RWPE1 (cell line): Measurements from ENCODE around the gene PRICKLE2.

Experiments used
- CTCF ChIA-PET: fragments of 350-600 bp; sonication (Branson Sonifier 250); formaldehyde crosslinking; extraction: SDS; loops from one replicate; lab custom pipeline; 2021; lab: Yijun Ruan, JAX
- POLR2A ChIA-PET: fragments of 400-600 bp; formaldehyde crosslinking; extraction: SDS; loops from one replicate; lab custom pipeline; 2020; ENCODE audit warnings: antibody characterized with exemption; ENCODE audit not compliant: low non-redundant PET; lab: Yijun Ruan, JAX
- DNase-seq: peaks from one replicate; pipeline ENCODE4 v3.0.0; 2012; ENCODE audit warnings: low spot score
- H3K27ac ChIP-seq: fragments of 450-650 bp; 2 replicates; pipeline ENCODE4 v1.5.1; 2017
- CTCF ChIP-seq: fragments of 450-650 bp; conservative IDR thresholded peaks from 2 replicates; pipeline ENCODE4 v1.5.1; 2017; ENCODE audit warnings: low read depth, mild to moderate bottlenecking

Gene PRICKLE2

DNA sequence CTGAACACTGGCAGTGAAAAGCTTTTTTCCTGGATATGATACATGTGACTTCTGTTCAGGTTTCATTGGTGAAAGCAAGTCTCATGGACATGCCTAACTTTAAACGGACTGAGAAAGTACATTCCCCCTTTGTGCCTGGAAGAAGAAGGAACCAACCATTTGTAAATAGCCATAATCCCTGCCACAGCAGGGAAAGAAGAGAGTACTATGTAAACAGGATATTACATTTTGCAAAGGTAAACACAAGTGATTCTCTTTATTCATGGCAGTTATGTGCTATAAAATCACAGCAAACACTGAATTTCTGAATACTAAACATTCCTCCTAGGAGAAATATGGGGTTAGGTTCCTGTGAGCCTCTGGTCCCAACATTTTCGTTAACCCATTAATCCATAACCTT, 46.8 kb downstream of the PRICKLE2 start:
- no peak for DNase-seq
- CTCF ChIA-PET, result no interaction called here
- TF ChIP-seq CTCF, result no peak
- POLR2A ChIA-PET, result no interaction called here
- no peak overlapping the region for H3K27ac ChIP-seq

DNA sequence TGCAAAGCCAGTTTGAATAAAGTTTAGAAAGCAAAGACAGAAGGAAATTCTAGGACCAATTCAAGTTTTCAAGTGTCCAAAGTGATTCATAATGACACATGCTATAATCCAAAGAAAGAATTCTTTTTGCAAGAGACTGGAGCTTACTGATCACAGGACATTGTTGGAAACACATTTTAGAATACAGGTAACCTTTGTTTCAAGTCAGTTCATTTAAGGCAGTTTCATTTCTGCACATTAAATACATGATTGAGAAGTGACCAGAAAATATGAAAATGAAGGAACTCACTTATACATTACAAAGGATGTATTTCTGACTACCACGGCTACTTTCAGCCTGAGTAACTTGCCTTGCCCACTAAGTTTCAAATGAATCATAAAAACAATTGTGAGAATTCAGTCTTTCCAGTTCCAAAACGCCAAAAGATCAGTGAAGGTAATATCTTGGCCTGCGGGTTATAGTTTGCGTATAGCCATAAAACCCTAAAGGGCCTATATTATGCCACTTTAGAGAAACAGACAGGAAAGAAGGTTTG, 48.7 kb downstream of the PRICKLE2 start:
- peak overlapping the region; percentile 80 for H3K27ac ChIP-seq
- TF ChIP-seq CTCF, result no peak
- ChIA-PET POLR2A (no interaction called here), CTCF (no interaction called here)
- DNase-seq, result peak; percentile 28

DNA sequence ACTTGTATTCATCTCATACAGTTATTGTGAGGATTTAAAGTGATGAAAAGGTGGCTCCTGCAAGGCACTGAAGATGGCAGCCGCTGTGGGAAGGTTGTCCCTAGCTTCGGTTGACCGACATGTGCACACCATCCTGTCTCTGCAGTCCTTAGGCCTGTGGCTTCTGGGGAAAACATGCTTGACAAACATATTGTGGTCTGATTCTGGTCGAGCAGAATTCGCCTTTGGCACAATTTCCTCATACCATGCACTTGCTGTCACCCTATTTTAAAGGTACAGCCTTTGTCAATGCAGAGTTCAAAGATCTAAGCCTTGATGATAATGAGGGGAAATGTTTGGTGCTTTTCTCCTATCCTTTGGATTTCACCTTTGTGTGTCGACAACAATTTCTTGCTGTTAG, 50.9 kb downstream of the PRICKLE2 start:
- CTCF ChIA-PET, result no interaction called here
- TF ChIP-seq CTCF, result no peak
- POLR2A ChIA-PET, result no interaction called here
- H3K27ac ChIP-seq, result no peak overlapping the region
- no peak for DNase-seq

DNA sequence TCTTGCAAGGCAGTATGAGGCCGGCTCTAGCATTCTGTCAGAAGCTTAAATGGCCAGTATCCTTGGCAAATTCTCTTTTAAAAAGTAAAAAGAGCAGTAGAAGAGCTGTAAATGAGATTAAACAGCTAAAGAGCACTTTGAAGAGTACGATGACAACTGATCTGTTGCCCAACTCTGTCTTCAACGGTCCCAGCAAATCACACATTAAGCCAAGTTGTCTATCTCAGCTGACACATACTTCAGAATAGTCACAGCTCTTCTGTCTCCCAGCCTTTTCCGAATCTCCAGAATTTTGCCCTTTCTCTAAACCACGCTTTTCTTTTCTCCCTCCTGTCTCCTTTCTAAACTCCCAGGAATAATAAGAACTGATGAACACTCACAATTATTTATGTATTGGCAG, 51.7 kb downstream of the PRICKLE2 start:
- POLR2A ChIA-PET, result no interaction called here
- DNase-seq, result no peak
- H3K27ac ChIP-seq, result no peak overlapping the region
- CTCF ChIA-PET, result no interaction called here
- TF ChIP-seq CTCF, result no peak

- no peak for DNase-seq
- POLR2A ChIA-PET, result no interaction called here
Measured at GRCh38 chr3:64170270-64170669, 55.0 kb downstream of the PRICKLE2 start.

DNA sequence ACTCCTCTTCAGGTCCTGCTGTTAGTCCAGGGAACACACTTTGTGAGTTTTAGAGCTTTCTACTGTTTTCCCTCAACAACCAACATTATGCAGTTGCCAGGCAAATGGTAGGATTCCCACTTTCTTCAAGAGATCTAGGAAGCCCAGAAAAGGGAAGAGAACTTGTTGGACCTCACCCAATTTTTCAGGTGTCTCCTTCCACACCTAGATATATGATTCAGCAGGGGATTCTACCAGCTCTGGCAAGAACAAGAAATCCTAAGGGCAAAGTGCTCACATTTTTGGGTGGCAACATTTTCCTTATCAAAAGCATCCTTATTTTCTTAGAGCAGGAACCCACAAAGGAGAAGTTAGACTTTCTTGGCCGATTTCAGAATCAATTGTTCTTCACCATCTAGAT, 57.4 kb downstream of the PRICKLE2 start:
- no peak for TF ChIP-seq CTCF
- CTCF ChIA-PET, result interaction anchor here (0.8 to 0.9 kb wide), 2 partner anchors 137 to 145 kb away, joined by 3 to 4 read pairs; no protein-coding TSS in a partner anchor

More at GRCh38 chr3:64170270-64170669, 55.0 kb downstream of the PRICKLE2 start:
- H3K27ac ChIP-seq, result no peak overlapping the region
- TF ChIP-seq CTCF, result no peak
- CTCF ChIA-PET, result no interaction called here

More for the DNA sequence above, 57.4 kb downstream of the PRICKLE2 start:
- peak overlapping the region; percentile 52 for H3K27ac ChIP-seq
- POLR2A ChIA-PET, result no interaction called here
- no peak for DNase-seq
